OCI-LY3 (cell line): ENCODE data around the gene MYF5.

Source experiments
- H2AFZ ChIP-seq: fragments of 200-600, 300-600 bp; shearing (Covaris generic); 2 replicates; pipeline ENCODE4 v1.6.0; 2014; ENCODE audit warnings: antibody characterized with exemption, low read depth, low read length
- H3K27ac ChIP-seq: fragments of 200-600, 300-600 bp; sonication (generic); 2 replicates; pipeline ENCODE4 v1.5.1; 2014; ENCODE audit warnings: mild to moderate bottlenecking, low read length, moderate library complexity, mixed read lengths
- H3K27me3 ChIP-seq: fragments of 200-600, 300-600 bp; sonication (generic); 2 replicates; pipeline ENCODE4 v1.6.1; 2014; ENCODE audit warnings: low read depth, low read length, mixed read lengths
- H3K36me3 ChIP-seq: fragments of 200-600, 300-600 bp; sonication (generic); replicated peaks from 2 replicates; pipeline ENCODE3; 2014; ENCODE audit warnings: low read depth, low read length, mixed read lengths
- H3K4me1 ChIP-seq: fragments of 300-600, 200-600 bp; sonication (generic); 2 replicates; pipeline ENCODE4 v1.6.1; 2014; ENCODE audit warnings: low read length, mixed read lengths
- H3K4me2 ChIP-seq: fragments of 200-600, 300-600 bp; sonication (generic); 2 replicates; pipeline ENCODE4 v1.6.1; 2014; ENCODE audit warnings: low read length, mixed read lengths
- H3K4me3 ChIP-seq: fragments of 300-600, 200-600 bp; sonication (generic); 2 replicates; pipeline ENCODE4 v1.5.1; 2014; ENCODE audit warnings: antibody characterized with exemption, mild to moderate bottlenecking, low read length, moderate library complexity
- H3K79me2 ChIP-seq: fragments of 300-600, 200-600 bp; shearing (Covaris generic); 2 replicates; pipeline ENCODE4 v1.6.1; 2014; ENCODE audit warnings: mild to moderate bottlenecking, low read length, mixed read lengths
- H3K9ac ChIP-seq: fragments of 300-600, 200-600 bp; shearing (Covaris generic); 2 replicates; pipeline ENCODE4 v1.6.0; 2014; ENCODE audit warnings: mild to moderate bottlenecking, low read length, moderate library complexity
- H3K9me3 ChIP-seq: fragments of 200-600, 300-600 bp; shearing (Covaris generic); 2 replicates; pipeline ENCODE4 v1.6.1; 2014; ENCODE audit warnings: low read length, mixed read lengths; ENCODE audit not compliant: insufficient read depth
- H4K20me1 ChIP-seq: fragments of 200-600, 300-600 bp; sonication (generic); 2 replicates; pipeline ENCODE4 v1.6.1; 2016; ENCODE audit warnings: low read length, mixed read lengths; ENCODE audit not compliant: insufficient read depth
- EZH2phosphoT487 ChIP-seq: fragments of 200-600 bp; shearing (Covaris generic); IDR thresholded peaks from 2 replicates; pipeline ENCODE4 v1.6.1; 2018; ENCODE audit warnings: antibody characterized with exemption, mixed run types, low read depth
- TF ChIP-seq, protein P1 (sequence below): fragments of 200-600, 300-600 bp; sonication (generic); IDR thresholded peaks from 2 replicates; pipeline ENCODE4 v1.5.1; 2014; ENCODE audit warnings: antibody characterized with exemption, low read length, low read depth

The MYF5 gene

DNA sequence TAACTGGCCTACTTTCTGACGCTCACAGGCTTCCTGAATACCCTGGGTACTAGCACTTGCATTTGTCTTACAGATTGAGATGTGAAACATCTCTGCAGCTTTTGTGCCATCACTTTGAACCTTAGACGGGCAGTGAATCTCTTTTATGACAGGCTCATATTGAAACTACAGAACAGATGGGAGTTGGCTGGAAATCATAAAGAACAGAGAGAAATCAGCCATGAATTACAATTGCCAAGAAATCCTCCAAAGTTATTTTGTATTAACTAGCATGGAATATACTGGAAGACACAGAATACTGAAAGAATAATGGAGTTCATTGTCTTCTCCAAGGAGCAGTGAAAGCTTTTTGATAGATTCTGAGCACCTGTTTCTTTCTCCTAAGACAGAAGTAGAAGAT is 32.7 kb downstream of the MYF5 start:
- Histone ChIP-seq H3K36me3 (no peaks in the 10 kb centered on the region), H3K9ac (no peak overlapping the region), H3K9me3 (no peaks in the 10 kb centered on the region), H3K79me2 (no peaks in the 10 kb centered on the region), H3K4me1 (no peaks in the 10 kb centered on the region), H2AFZ (no peak overlapping the region), H3K4me2 (no peak overlapping the region), H3K27ac (no peak overlapping the region), H3K27me3 (no peaks in the 10 kb centered on the region), H3K4me3 (no peak overlapping the region), H4K20me1 (no peaks in the 10 kb centered on the region)
- TF ChIP-seq, protein P1, sequence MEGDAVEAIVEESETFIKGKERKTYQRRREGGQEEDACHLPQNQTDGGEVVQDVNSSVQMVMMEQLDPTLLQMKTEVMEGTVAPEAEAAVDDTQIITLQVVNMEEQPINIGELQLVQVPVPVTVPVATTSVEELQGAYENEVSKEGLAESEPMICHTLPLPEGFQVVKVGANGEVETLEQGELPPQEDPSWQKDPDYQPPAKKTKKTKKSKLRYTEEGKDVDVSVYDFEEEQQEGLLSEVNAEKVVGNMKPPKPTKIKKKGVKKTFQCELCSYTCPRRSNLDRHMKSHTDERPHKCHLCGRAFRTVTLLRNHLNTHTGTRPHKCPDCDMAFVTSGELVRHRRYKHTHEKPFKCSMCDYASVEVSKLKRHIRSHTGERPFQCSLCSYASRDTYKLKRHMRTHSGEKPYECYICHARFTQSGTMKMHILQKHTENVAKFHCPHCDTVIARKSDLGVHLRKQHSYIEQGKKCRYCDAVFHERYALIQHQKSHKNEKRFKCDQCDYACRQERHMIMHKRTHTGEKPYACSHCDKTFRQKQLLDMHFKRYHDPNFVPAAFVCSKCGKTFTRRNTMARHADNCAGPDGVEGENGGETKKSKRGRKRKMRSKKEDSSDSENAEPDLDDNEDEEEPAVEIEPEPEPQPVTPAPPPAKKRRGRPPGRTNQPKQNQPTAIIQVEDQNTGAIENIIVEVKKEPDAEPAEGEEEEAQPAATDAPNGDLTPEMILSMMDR = no peak

DNA sequence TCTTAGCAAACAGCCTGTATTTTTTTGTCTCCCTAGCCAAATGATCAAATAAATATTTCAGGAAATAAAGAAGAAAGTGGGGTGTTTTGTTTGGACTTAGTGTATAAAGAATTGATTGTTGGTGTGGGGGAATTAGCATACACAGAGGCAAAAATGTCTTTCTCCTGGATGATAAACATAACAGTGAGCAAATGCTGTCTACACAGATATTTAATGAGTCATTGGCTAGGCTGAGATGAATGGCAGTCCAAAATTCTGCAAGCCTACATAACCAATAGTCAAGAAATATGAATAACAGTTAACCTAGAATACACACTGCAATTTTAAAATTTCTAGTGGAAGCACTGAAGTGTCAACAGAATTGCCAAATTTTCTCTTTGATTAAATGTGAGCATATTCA is 35.8 kb downstream of the MYF5 start:
- Histone ChIP-seq H2AFZ (no peak overlapping the region), H3K27me3 (no peaks in the 10 kb centered on the region), H3K4me3 (no peak overlapping the region), H4K20me1 (no peaks in the 10 kb centered on the region), H3K9me3 (no peaks in the 10 kb centered on the region), H3K9ac (no peak overlapping the region), H3K4me1 (no peaks in the 10 kb centered on the region), H3K4me2 (no peak overlapping the region), H3K27ac (no peak overlapping the region), H3K79me2 (no peaks in the 10 kb centered on the region), H3K36me3 (no peaks in the 10 kb centered on the region)
- TF ChIP-seq, protein P1 = no peak
- TF ChIP-seq EZH2phosphoT487 = no peak

DNA sequence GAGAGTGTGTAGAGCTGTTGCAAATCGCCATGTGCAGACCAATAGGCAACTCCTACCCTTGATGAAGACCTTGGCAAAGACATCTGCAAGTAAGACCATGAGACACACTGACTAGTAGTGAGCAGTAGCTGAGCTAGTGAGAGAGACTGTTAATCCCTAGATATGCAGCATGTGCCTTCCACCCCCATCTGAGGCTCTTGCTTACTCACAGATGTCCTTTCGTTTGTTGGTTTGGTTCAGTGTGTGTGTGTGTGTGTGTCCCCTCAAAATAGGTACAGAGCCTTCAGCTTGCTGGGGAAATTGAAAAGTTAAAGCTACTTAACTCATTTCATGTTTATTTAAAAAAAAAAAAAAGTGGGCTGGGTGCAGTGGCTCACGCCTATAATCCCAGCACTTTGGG is 37.6 kb downstream of the MYF5 start:
- Histone ChIP-seq H3K4me1 (no peaks in the 10 kb centered on the region), H3K4me2 (no peak overlapping the region), H2AFZ (no peak overlapping the region), H3K36me3 (no peaks in the 10 kb centered on the region), H3K9ac (no peak overlapping the region), H3K27me3 (no peaks in the 10 kb centered on the region), H3K4me3 (no peak overlapping the region), H4K20me1 (no peaks in the 10 kb centered on the region), H3K79me2 (no peaks in the 10 kb centered on the region), H3K9me3 (no peaks in the 10 kb centered on the region), H3K27ac (no peak overlapping the region)
- no peak for TF ChIP-seq EZH2phosphoT487
- TF ChIP-seq, protein P1 = no peak

DNA sequence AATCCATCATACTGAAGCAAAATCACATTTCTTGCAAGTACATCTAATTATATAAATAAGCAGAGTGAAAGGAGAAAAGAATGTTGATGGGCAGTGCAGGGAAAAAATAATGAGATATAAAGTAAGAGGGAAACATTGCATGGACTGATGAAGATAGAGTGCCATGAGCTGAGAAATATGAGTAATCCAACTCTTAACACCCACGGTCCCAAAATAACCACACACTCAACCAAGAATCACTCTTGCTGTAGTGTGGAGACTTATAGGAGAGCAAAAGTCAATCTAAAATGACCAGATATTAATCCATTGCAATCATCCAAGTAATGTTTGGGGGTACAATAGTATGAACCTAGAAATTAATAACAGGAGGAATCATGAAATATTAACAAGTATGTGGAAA is 40.2 kb downstream of the MYF5 start:
- no peaks in the 10 kb centered on the region for H3K79me2 ChIP-seq
- no peaks in the 10 kb centered on the region for H4K20me1 ChIP-seq
- no peaks in the 10 kb centered on the region for H3K27me3 ChIP-seq
- H3K9ac ChIP-seq = no peak overlapping the region
- TF ChIP-seq, protein P1 = no peak
- TF ChIP-seq EZH2phosphoT487 = no peak
- no peaks in the 10 kb centered on the region for H3K9me3 ChIP-seq
- H2AFZ ChIP-seq = no peak overlapping the region
- no peaks in the 10 kb centered on the region for H3K36me3 ChIP-seq
- H3K27ac ChIP-seq = no peak overlapping the region
- H3K4me1 ChIP-seq = peaks cover 2% of the 10 kb centered on the region
- H3K4me2 ChIP-seq = no peak overlapping the region
- no peak overlapping the region for H3K4me3 ChIP-seq
